Panc1 (cell line): ENCODE measurements around the gene SKAP1.

Experiments
- POLR2AphosphoS5 ChIP-seq: IDR thresholded peaks from 2 replicates; pipeline ENCODE4 v1.6.1; 2012; ENCODE audit warnings: mild to moderate bottlenecking, low read depth, low read length, moderate library complexity
- TCF7L2 ChIP-seq: IDR thresholded peaks from 2 replicates; pipeline ENCODE4 v1.6.1; 2011; ENCODE audit warnings: mild to moderate bottlenecking, low read depth, low read length, inconsistent platforms
- TF ChIP-seq, protein P1 (sequence below): fragments of 450-650 bp; IDR thresholded peaks from 2 replicates; pipeline ENCODE4 v1.5.1; 2017; ENCODE audit warnings: mild to moderate bottlenecking
- TF ChIP-seq, protein P2 (sequence below), 2 experiments: IDR thresholded peaks; 2 replicates each; pipeline ENCODE4 v1.6.1; 2011 to 2012; ENCODE audit warnings: low read depth in 2 of 2, control low read depth in 1 of 2, low read length in 1 of 2, mild to moderate bottlenecking in 1 of 2, moderate library complexity in 1 of 2; ENCODE audit not compliant: insufficient read depth in 1 of 2

DNA sequence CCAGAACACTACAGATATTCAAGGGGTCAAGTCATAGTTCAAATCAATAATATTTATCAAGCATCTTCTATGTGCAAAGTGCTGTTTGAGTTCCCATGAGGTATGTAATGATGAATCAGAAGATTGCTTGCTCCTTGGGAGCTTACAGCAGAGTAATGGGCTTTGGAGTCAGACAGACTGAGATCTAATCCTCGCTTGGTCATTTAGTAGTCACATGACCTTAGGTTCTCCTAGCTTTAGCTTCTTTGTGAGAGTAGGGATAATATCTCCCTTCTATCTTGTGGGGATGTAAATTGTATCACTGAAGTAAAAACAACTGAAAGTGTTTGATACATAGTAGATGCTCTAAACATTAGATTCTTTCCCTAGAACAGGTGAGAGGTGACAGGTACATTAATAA is 292.4 kb downstream of the SKAP1 start:
- TF ChIP-seq, protein P1, sequence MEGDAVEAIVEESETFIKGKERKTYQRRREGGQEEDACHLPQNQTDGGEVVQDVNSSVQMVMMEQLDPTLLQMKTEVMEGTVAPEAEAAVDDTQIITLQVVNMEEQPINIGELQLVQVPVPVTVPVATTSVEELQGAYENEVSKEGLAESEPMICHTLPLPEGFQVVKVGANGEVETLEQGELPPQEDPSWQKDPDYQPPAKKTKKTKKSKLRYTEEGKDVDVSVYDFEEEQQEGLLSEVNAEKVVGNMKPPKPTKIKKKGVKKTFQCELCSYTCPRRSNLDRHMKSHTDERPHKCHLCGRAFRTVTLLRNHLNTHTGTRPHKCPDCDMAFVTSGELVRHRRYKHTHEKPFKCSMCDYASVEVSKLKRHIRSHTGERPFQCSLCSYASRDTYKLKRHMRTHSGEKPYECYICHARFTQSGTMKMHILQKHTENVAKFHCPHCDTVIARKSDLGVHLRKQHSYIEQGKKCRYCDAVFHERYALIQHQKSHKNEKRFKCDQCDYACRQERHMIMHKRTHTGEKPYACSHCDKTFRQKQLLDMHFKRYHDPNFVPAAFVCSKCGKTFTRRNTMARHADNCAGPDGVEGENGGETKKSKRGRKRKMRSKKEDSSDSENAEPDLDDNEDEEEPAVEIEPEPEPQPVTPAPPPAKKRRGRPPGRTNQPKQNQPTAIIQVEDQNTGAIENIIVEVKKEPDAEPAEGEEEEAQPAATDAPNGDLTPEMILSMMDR: no peak
- no peak for TF ChIP-seq POLR2AphosphoS5
- TF ChIP-seq, protein P2, sequence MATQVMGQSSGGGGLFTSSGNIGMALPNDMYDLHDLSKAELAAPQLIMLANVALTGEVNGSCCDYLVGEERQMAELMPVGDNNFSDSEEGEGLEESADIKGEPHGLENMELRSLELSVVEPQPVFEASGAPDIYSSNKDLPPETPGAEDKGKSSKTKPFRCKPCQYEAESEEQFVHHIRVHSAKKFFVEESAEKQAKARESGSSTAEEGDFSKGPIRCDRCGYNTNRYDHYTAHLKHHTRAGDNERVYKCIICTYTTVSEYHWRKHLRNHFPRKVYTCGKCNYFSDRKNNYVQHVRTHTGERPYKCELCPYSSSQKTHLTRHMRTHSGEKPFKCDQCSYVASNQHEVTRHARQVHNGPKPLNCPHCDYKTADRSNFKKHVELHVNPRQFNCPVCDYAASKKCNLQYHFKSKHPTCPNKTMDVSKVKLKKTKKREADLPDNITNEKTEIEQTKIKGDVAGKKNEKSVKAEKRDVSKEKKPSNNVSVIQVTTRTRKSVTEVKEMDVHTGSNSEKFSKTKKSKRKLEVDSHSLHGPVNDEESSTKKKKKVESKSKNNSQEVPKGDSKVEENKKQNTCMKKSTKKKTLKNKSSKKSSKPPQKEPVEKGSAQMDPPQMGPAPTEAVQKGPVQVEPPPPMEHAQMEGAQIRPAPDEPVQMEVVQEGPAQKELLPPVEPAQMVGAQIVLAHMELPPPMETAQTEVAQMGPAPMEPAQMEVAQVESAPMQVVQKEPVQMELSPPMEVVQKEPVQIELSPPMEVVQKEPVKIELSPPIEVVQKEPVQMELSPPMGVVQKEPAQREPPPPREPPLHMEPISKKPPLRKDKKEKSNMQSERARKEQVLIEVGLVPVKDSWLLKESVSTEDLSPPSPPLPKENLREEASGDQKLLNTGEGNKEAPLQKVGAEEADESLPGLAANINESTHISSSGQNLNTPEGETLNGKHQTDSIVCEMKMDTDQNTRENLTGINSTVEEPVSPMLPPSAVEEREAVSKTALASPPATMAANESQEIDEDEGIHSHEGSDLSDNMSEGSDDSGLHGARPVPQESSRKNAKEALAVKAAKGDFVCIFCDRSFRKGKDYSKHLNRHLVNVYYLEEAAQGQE (IDR thresholded peaks at IDR 0.05; ENCODE audit: insufficient read depth in 1 of 2, low read depth in 2 of 2, low read length in 1 of 2): no peak
- TF ChIP-seq TCF7L2: no peak
